ENCODE results near the gene ZMIZ1.
A peak's percentile ranks its signal among the peaks of the same experiment; 100 is the strongest.

Gene ZMIZ1

GRCh38 chr10:79232864-79233263 lies 164.1 kb downstream of the ZMIZ1 start:
- no peak for DNase-seq (ENCODE audit: low spot score)

- no peak for DNase-seq (ENCODE audit: low spot score)
These were observed 165.9 kb downstream of the ZMIZ1 start for GRCh38 chr10:79234391-79235315.

- DNase-seq (ENCODE audit: low spot score): no peak
These were observed 167.1 kb downstream of the ZMIZ1 start for GRCh38 chr10:79235765-79236432.

- no peak for DNase-seq (ENCODE audit: low spot score)
These were observed 167.6 kb downstream of the ZMIZ1 start for GRCh38 chr10:79236433-79236765.

GRCh38 chr10:79237454-79238157 lies 168.8 kb downstream of the ZMIZ1 start:
- no peak for DNase-seq (ENCODE audit: low spot score)

DNA sequence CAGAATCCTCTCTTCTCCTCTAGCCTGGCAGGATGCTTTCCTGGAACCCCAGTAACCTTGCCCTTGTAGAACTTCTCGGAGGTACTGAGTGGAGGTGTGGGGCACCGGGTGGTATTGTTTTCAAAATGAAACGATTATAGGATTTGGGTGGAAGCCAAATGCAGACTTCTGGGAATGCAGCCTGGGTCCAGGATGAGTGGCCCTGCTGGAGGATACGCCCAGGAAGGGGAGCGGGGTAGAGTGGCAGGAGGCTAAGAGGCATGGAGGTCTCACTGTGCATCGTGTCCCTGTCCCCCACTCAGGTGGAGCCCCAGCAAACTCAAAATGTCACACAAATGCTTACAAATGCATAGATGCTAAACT lies 169.4 kb downstream of the ZMIZ1 start:
- DNase-seq (ENCODE audit: low spot score): no peak

- DNase-seq (ENCODE audit: low spot score): no peak
These were observed 169.8 kb downstream of the ZMIZ1 start for GRCh38 chr10:79238606-79239005.

GRCh38 chr10:79239275-79239779 lies 170.6 kb downstream of the ZMIZ1 start:
- no peak for DNase-seq (ENCODE audit: low spot score)

GRCh38 chr10:79239924-79240581 lies 171.3 kb downstream of the ZMIZ1 start:
- DNase-seq (ENCODE audit: low spot score): no peak

DNA sequence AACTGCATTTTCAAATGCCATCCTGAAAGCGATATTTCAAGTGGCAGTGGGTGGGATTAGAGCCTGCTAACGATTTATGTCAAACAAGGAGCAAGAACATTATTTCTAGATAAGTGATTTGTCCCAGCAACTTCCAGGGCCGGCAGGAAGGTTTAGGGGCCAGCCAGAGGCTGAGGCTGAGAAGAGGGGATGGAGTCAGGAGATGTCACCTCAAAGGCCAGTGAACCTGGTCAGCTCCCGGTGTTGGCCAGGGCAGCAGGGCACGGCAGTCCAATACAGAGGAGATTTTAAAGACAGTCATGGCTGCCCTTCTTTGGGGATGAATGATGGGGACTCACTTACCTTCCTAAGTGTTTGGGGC lies 172.8 kb downstream of the ZMIZ1 start:
- DNase-seq (ENCODE audit: low spot score): no peak

GRCh38 chr10:79241990-79242619 lies 173.3 kb downstream of the ZMIZ1 start:
- DNase-seq (ENCODE audit: low spot score): no peak

DNA sequence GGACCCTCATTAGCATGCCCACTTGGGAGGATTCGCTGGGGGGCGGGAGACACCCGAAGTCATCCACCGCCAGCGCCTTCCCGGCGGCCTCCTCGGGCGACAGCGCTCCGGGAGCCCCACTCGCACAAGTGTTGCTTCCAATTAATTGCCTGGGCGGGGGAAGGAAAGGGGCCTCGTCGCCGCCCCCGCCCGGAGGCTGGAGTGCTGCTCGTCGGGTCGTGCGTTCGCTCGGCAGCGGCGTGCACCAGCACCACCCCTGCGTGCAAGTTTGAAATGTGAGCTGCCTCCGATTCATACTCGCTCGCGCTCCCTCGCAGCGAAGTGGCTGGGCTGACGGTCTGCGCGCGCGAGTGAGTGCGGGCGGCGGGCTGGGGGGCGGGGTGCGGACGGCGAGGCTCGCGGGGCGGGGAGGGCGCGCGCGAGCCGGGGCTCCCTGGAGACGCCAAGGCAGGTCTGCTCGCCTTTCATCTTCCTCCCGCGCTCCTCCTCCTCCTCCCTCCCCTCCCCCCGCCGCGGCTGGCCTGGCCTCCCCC lies 173.9 kb downstream of the ZMIZ1 start:
- DNase-seq (ENCODE audit: low spot score): peak; percentile 85

DNA sequence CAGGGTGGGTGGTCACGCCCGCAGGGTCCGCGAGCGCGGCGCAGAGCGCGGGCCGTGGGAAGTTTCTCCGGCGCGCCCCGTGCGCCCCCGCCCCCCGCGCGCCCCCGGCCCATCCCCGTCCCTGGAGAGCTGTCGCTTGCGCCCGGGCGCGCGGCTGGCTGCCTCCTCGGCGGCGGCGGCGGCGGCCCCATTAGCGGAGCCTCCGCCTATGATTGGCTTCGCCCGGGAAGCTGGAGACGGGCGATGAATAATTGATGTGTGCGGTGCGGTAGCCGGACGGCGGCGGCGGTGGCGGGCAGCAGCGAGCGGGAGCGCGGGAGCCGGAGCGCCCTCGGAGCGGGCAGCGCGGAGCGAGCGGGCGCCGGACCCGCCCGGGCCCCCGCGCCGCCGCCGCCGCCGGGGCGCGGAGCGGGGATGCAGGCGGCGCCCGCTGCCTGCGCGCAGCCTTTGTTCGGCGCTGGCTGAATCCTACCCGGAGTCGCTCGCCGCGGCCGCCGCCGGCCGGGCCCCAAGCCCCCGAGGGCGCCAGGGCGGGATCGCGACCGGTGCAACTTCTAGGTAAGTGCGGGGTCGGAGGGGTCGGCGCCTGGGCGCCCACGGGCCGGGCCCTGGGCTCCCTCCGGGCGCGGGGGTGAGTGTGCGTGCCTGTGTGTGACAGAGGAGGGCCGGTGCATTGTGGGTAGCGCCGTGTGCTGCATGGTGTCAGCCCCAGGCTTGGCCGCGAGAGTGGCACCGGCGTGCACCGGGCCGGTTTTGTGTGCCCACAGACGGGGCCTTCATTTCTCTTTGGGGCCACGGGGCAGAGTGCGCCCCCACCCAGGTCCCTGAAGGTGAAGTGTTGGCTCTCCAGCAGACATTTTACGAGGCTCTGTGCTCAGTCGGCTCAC lies 174.7 kb downstream of the ZMIZ1 start:
- DNase-seq (ENCODE audit: low spot score): no peak

DNA sequence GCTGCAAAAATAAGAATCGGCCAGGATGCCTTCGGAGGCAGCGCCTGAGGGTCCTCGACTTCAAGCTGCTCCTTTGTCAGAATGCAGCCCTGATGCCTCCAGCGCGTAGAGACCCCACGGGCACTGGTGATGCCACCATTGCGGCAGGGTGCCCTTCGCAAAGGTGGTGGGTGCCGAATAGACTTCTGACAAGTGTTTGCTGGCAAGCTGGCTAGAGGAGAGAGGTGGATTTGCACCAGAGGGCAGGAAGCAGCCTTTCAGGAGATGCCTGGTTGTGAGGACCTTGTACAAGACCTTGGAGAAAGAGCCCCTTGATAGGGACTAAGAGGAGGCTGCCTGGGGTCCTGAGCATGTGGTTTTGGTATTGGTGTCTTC lies 175.3 kb downstream of the ZMIZ1 start:
- no peak for DNase-seq (ENCODE audit: low spot score)

DNA sequence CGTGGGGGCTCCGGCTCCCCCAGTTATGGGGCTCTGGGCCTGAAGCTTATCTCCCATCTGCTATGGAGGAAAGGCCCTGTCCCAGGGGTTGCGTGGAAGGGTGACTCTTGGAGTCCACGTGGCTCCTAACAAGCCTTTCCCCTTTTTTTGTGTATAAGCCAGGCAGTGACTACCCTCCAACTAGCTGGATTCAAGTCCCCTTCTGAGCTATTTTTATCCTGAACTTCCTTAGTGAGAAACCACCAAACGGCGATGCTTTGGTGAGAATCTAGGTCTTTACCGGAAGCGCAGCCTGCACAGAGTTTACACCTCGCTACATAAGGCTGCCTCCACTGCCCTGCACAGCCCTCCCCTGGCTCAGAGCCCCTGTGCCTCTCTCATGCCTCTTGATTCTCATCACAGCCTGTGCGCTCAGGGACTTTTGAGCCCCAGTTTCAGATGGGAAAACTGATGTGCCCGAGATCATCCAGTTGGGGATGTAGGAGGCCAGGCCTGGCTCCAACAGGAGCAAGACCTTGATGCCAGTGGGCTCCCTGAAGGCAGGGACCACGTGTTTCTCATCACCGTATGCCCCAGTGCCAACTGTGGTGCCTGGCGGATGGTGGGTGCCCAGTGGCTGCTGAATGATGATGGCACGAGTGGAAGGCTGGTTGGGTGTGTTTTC lies 176.2 kb downstream of the ZMIZ1 start:
- no peak for DNase-seq (ENCODE audit: low spot score)

- no peak for DNase-seq (ENCODE audit: low spot score)
These were observed 176.9 kb downstream of the ZMIZ1 start for GRCh38 chr10:79245539-79246208.

DNA sequence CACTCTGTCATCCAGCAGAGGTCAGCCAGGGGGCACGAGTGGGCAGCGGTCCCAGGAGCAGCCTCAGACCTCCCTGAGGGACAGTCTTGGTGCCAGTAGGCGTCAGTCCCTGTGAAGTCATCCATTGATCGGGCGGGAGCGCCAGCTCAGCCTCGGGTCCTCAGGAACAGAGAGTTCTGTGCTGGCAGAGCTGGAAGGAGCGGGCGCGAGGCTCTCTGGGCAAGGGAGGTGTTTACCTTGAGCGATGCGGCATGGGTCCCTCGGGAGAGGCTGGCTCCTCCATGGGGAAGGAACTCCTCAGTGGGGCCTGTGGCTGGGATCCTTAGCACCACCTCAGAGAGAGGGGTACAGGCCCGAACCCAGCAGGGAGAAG lies 177.4 kb downstream of the ZMIZ1 start:
- DNase-seq (ENCODE audit: low spot score): no peak

DNA sequence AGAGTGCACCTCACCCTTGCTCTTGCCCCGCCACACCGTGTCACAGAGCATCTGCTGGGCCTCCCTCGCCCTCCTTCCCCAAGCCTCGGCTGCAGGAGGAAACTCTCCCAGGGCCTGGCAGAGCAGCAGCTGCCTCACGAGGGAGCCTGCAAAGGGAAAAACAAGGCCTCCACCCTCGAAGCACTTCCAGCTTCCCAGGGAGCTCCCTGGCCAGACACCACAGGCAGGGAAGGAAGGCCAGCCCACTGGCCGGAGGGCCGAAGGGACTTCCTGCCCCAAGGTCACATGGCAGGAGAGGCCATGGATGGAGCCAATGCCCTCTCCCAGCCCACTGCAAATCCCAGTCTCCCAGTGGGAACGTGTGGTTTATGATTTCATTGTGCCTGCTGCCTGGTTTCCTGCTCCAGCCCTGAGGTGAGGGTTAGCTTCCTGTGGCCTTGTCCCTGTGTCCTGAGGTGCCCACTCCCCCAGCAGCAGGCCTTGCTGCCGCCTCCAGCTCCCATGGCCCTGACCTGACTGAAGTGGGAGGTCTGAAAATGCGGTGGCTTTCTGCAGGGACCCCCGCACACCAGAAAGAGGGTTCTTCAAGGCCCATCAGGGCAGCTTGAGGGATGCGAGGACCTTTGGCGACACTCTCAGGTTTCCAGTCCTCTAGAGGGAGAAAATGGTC lies 178.0 kb downstream of the ZMIZ1 start:
- no peak for DNase-seq (ENCODE audit: low spot score)

Measured in left forelimb (tissue), 1 donor.